Adrenal gland (tissue), 5 donors: ENCODE measurements around the gene PIK3C2G.

ENCODE experiments used
- CTCF ChIP-seq, 6 experiments: fragments of 450-650 bp in 4 of 6; fragments of 200-600 bp in 2 of 6; sonication (generic) in 1 of 6; IDR thresholded peaks; 1 replicate in 5 of 6; 2 replicates in 1 of 6; pipeline versions ENCODE4 v1.5.1 to v1.8.0; 2016 to 2021; ENCODE audit warnings: antibody characterized with exemption in 6 of 6, mild to moderate bottlenecking in 2 of 6, moderate library complexity in 1 of 6
- POLR2A ChIP-seq, 2 donors: fragments of 450-650 bp; IDR thresholded peaks; one replicate each; pipeline ENCODE4 v1.6.1; 2017; ENCODE audit warnings: antibody characterized with exemption in 2 of 2, mild to moderate bottlenecking in 2 of 2, moderate library complexity in 1 of 2
- donor health status: DM: no; HTN: no; CAD: no.

GRCh38 chr12:18431771-18432170 lies 170.5 kb downstream of the PIK3C2G start:
- no peak for TF ChIP-seq CTCF (IDR thresholded peaks at IDR 0.05)
- no peak for TF ChIP-seq POLR2A (IDR thresholded peaks at IDR 0.05)
